Stimulated activated CD4-positive, alpha-beta T cell treated with anti-CD3 and anti-CD28 coated beads, TNF-alpha, amount 100 ng/mL, for 1 hour (primary cell): ENCODE results near the gene GABRQ.
"Not testable (repeated sequence)": the region's sequence is repeated elsewhere in the genome, so short reads cannot be mapped to it uniquely, and the experiment has no call there.

ENCODE experiments used
- DNase-seq, 3 donors: peaks; one replicate each; pipeline ENCODE4 v3.0.0-alpha.2; 2020; ENCODE audit warnings: low read depth in 3 of 3, low spot score in 1 of 3

GABRQ gene

DNA sequence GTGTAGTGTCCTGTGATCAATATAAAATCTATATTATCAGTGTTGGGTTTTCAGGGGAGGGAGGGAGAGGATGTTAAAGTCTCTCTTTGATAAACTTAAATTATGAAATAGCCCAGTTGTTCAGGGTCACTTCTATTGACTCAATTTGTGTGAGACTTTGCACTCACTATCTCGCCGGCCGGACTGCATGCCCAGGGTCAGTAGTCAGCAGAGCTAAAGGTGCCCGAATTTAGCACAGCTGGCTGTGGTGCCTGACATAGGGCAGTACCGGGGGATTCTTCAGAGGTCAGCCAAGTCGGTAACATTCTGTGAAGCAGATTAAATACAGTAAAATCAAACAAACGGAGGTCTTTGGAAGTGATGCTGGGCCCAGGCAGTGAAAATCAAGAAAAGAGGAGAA lies 19.2 kb downstream of the GABRQ start:
- DNase-seq: no peak

DNA sequence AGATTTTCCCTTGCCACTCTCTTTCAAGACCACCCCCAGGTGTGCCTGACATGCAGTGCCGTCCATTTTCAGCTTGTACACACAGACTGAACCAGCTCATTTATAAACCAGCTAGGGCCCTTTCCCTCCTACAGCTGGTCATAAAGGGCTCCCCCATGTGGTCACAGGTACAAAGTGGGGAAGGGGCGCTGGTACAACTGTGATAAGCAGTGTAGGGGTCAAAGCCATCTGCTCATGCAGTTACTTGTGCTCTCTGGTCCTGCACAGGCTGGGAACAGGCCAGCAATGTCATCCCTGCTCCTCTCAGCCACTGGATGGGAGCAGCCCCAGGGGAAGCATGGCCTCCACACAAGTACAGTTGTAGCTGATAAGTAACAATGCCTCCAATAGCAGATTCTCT lies 20.6 kb downstream of the GABRQ start:
- no peak for DNase-seq

DNA sequence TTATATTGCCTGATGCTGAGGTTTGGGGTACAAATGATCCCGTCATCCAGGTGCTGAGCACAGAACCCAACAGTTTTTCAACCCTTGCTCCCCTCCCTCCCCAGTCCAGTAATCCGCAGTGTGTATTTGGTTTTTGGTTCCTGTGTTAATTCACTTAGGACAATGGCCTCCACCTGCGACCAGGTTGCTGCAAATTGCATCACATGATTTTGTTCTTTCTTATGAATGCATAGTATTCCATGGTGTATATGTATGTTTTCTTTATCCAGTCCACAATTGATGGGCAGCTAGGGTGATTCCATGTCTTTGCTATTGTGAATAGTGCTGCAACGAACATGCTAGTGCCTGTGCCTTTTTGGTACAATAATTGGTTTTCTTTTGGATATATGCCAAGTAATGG lies 25.4 kb downstream of the GABRQ start:
- DNase-seq: no peak

DNA sequence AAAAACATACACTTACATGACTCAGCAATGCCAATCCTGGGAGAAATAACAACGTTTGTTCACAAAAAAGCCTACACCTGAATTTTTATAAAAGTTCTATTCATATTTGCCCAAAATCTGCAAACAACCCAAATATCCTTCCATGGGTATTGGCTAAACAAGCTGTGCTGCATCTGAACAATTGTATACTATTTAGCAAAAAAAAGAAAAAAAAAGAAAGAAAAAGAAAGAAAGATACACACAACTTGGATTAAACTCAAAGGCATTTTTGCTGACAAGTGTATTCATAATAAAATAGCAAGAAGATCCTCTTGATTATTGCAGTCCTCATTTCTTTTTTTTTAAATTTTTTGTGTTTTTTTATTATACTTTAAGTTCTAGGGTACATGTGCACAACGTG lies 36.4 kb downstream of the GABRQ start:
- DNase-seq: no peak

DNA sequence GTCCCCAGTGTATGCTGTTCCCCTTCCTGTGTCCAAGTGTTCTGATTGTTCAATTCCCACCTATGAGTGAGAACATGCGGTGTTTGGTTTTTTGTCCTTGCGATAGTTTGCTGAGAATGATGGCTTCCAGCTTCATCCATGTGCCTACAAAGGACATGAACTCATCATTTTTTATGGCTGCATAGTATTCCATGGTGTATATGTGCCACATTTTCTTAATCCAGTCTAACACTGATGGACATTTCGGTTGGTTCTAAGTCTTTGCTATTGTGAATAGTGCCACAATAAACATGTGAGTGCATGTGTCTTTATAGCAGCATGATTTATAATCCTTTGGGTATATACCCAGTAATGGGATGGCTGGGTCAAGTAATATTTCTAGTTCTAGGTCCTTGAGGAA lies 37.0 kb downstream of the GABRQ start:
- DNase-seq: not testable (repeated sequence)

DNA sequence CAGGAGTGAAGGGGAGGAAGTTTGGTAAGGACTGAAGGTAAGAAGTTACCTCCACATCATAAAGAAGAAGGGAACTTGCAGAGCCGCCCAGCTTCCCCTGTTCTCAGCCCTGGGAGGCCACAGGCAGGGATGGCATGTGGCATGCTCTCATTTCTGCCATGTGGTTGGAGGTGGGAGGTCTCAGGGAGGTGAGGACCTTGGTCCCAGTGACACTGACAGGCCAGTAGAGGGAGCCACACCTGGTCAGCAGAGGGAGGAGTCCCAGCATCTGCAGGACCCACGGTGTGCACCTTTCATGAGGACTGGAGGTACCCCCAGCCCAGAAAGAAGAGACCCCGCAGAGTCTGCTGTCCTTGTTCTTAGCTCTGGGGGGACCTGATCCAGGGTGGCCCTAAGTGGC lies 43.3 kb downstream of the GABRQ start:
- not testable (repeated sequence) for DNase-seq

DNA sequence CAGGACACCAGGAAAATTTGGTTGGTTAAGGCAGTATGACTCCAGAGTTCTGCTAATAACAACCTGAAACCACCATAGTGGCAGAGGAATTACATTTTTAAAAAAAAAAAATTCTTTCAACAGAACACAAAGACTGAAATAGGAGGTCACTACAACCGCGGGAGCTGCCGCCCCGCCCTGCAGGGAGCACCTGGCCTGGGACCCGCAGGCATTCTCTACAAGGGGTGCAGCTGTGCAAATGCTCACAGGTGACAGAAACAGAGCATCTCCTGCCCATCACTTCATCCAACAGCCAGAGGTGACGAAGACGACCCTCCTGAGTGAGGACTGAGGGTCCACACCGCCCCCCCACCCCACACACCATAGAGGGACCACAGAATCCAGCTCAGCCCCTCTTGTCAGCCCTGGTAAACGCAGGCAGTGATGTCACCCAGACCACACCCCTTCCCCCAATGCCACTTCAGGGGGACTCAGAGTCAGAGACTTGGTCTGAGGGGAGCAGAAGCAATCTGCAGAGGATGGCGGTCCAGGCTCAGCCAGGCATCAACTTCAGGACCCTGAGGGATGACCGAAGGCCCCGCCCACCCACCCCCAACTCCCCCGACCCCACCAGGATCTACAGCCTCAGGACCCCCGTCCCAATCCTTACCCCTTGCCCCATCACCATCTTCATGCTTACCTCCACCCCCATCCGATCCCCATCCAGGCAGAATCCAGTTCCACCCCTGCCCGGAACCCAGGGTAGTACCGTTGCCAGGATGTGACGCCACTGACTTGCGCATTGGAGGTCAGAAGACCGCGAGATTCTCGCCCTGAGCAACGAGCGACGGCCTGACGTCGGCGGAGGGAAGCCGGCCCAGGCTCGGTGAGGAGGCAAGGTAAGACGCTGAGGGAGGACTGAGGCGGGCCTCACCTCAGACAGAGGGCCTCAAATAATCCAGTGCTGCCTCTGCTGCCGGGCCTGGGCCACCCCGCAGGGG lies 60.5 kb downstream of the GABRQ start, which contains the start of gene MAGEA3:
Gene MAGEA3 (plus strand): TSS at position 843 of the 980 bp plus-strand sequence. CDS start 2,039 bp downstream, outside the sequence.
- not testable (repeated sequence) for DNase-seq

DNA sequence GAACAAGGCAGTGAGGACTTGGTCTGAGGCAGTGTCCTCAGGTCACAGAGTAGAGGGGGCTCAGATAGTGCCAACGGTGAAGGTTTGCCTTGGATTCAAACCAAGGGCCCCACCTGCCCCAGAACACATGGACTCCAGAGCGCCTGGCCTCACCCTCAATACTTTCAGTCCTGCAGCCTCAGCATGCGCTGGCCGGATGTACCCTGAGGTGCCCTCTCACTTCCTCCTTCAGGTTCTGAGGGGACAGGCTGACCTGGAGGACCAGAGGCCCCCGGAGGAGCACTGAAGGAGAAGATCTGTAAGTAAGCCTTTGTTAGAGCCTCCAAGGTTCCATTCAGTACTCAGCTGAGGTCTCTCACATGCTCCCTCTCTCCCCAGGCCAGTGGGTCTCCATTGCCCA lies 62.7 kb downstream of the GABRQ start:
- not testable (repeated sequence) for DNase-seq

DNA sequence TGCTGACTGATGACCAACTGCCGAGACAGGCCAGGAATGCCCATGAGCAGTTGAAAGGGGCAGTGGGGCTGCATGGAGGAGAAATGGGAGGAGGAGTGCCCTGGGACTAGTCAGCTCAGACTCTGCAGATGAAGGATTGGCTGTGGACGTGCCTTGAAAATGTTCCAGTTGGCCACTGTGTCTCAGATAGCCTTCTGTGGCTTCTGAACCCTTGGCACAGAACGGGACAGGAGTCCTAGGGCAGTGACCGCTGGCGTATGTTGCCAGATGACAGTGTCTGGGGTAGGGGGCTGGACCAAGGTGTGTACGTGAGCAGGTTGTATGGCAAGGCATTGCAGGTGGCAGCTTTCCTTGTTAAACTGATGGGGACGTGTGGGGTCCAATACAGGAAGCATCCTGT lies 68.8 kb downstream of the GABRQ start:
- DNase-seq: not testable (repeated sequence)
